ENCODE measurements around the gene GALK2.

GALK2 gene

GRCh38 chr15:49282366-49282765, 112.3 kb downstream of the GALK2 start:
- Histone ChIP-seq H3K4me3 (IDR thresholded peaks at IDR 0.05; ENCODE audit: insufficient read depth, low read depth, low read length) (no peak overlapping the region), H3K79me2 (ENCODE audit: insufficient read depth, low read depth) (no peaks in the 10 kb centered on the region), H4K20me1 (ENCODE audit: insufficient read depth) (no peaks in the 10 kb centered on the region), H3K36me3 (ENCODE audit: insufficient read depth) (no peaks in the 10 kb centered on the region), H3K4me2 (no peak overlapping the region), H3K4me1 (ENCODE audit: low read depth, poor library complexity, severe bottlenecking) (peaks cover 15% of the 10 kb centered on the region), H3K27me3 (ENCODE audit: insufficient read depth, low read depth) (no peaks in the 10 kb centered on the region), H3K9ac (no peak overlapping the region), H2AFZ (ENCODE audit: low read depth) (no peak overlapping the region), H3K27ac (no peak overlapping the region)
- TF ChIP-seq CTCF (conservative IDR thresholded peaks at IDR 0.05; ENCODE audit: low read depth, low read length), result no peak

DNA sequence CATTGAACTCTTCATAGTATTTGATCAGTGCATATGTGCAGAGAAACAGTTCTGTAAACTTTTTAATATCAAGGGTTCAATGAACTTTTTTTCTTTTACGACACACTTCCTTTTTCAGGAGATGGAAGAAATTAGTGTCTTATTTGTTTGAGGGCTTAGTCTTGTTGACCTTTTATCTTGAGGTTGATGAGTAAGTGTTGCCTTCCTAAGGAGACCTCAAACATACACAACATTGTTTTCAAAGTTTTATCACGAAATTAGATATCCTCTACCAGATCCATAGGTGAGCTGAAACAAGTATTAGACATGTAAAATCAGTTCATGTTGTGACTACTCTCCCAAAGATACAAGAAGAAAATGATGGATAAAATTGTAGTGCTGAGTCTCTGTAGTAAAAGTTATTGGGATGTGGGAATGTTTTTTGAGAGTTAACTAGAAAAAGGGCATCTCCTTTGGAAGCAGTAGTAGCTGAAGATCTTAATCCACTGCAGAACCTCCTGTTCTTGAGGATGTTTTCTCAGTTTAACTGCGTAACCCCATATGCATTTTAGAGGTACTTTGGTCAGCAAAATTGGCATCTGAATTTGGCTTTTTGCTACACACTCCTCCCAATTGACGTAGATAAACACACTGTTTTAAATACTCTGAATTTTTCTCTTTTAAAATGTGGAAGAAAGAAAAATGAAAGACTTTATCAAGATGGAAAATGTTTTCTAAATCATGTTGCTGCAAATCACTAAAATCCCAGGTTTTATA, 116.8 kb downstream of the GALK2 start:
- TF ChIP-seq CTCF (conservative IDR thresholded peaks at IDR 0.05; ENCODE audit: low read depth, low read length), result no peak
- no peaks in the 10 kb centered on the region for H3K79me2 ChIP-seq (ENCODE audit: insufficient read depth, low read depth)
- H3K9ac ChIP-seq, result no peak overlapping the region
- no peak overlapping the region for H3K4me3 ChIP-seq (IDR thresholded peaks at IDR 0.05; ENCODE audit: insufficient read depth, low read depth, low read length)
- H4K20me1 ChIP-seq (ENCODE audit: insufficient read depth), result no peaks in the 10 kb centered on the region
- no peak overlapping the region for H3K27ac ChIP-seq
- no peaks in the 10 kb centered on the region for H3K4me1 ChIP-seq (ENCODE audit: low read depth, poor library complexity, severe bottlenecking)
- no peaks in the 10 kb centered on the region for H3K27me3 ChIP-seq (ENCODE audit: insufficient read depth, low read depth)
- no peak overlapping the region for H3K4me2 ChIP-seq
- no peak overlapping the region for H2AFZ ChIP-seq (ENCODE audit: low read depth)
- no peaks in the 10 kb centered on the region for H3K36me3 ChIP-seq (ENCODE audit: insufficient read depth)

GRCh38 chr15:49287481-49287880, 117.4 kb downstream of the GALK2 start:
- Histone ChIP-seq H3K4me3 (IDR thresholded peaks at IDR 0.05; ENCODE audit: insufficient read depth, low read depth, low read length) (no peak overlapping the region), H3K27me3 (ENCODE audit: insufficient read depth, low read depth) (no peaks in the 10 kb centered on the region), H3K9ac (no peak overlapping the region), H3K36me3 (ENCODE audit: insufficient read depth) (no peaks in the 10 kb centered on the region), H3K27ac (no peak overlapping the region), H3K4me2 (no peak overlapping the region), H3K79me2 (ENCODE audit: insufficient read depth, low read depth) (no peaks in the 10 kb centered on the region), H4K20me1 (ENCODE audit: insufficient read depth) (no peaks in the 10 kb centered on the region), H2AFZ (ENCODE audit: low read depth) (no peak overlapping the region), H3K4me1 (ENCODE audit: low read depth, poor library complexity, severe bottlenecking) (no peaks in the 10 kb centered on the region)
- no peak for TF ChIP-seq CTCF (conservative IDR thresholded peaks at IDR 0.05; ENCODE audit: low read depth, low read length)

DNA sequence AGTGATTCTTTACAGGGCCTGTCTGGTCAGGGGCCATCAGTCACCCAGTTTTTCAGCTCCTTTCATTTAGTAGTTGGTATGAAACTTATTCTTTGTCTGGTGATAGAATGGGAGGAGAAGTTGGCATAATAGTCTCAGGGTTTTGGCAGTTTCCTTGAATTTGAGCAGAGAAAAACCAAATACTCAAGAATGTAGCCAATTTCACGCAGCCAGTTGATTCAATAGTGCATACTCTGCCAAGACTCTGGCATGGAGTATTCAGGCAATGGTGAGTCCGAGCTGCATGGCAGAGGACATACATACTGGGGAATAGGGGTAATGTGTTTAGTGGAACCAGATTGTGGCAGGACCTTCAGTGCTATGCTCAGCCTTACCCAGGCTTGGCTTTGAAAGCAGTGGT, 118.3 kb downstream of the GALK2 start:
- H3K27me3 ChIP-seq (ENCODE audit: insufficient read depth, low read depth), result no peaks in the 10 kb centered on the region
- no peak for TF ChIP-seq CTCF (conservative IDR thresholded peaks at IDR 0.05; ENCODE audit: low read depth, low read length)
- H4K20me1 ChIP-seq (ENCODE audit: insufficient read depth), result no peaks in the 10 kb centered on the region
- no peaks in the 10 kb centered on the region for H3K79me2 ChIP-seq (ENCODE audit: insufficient read depth, low read depth)
- H2AFZ ChIP-seq (ENCODE audit: low read depth), result no peak overlapping the region
- no peaks in the 10 kb centered on the region for H3K36me3 ChIP-seq (ENCODE audit: insufficient read depth)
- H3K27ac ChIP-seq, result no peak overlapping the region
- no peak overlapping the region for H3K4me2 ChIP-seq
- H3K9ac ChIP-seq, result no peak overlapping the region
- no peaks in the 10 kb centered on the region for H3K4me1 ChIP-seq (ENCODE audit: low read depth, poor library complexity, severe bottlenecking)
- H3K4me3 ChIP-seq (IDR thresholded peaks at IDR 0.05; ENCODE audit: insufficient read depth, low read depth, low read length), result no peak overlapping the region

Data from KMS-11 (cell line).